ENCODE measurements around the gene RIT2.

The RIT2 gene

DNA sequence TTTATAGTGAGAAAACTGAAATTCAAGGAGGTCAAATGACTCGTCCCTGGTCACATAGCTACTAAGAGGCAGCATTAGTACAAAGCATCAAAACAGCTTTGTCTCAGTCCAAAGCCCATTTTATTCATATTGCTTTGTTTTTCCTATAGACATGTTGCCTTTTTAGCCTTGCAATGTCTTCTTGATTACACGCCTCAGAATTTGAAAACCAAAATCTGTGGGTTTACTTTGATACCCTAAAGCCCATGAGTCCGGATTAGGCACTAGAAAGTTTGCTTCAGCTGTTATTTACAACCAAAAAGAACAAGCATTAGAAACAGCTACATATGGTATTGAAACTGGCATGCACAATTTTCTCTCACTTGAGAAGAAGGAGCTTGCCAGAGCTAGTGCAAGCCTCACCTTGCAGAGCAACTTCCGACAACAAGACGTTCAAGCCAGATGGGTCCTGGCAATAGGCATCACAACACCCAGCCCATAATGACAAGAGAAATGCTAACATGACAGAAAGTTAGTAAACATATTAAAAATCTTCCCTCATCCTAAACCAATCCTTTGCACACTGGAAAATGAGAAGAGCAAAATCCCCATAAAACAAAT is 276.8 kb downstream of the RIT2 start:
- TF ChIP-seq, protein P1, sequence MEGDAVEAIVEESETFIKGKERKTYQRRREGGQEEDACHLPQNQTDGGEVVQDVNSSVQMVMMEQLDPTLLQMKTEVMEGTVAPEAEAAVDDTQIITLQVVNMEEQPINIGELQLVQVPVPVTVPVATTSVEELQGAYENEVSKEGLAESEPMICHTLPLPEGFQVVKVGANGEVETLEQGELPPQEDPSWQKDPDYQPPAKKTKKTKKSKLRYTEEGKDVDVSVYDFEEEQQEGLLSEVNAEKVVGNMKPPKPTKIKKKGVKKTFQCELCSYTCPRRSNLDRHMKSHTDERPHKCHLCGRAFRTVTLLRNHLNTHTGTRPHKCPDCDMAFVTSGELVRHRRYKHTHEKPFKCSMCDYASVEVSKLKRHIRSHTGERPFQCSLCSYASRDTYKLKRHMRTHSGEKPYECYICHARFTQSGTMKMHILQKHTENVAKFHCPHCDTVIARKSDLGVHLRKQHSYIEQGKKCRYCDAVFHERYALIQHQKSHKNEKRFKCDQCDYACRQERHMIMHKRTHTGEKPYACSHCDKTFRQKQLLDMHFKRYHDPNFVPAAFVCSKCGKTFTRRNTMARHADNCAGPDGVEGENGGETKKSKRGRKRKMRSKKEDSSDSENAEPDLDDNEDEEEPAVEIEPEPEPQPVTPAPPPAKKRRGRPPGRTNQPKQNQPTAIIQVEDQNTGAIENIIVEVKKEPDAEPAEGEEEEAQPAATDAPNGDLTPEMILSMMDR (IDR thresholded peaks at IDR 0.05): no peak

DNA sequence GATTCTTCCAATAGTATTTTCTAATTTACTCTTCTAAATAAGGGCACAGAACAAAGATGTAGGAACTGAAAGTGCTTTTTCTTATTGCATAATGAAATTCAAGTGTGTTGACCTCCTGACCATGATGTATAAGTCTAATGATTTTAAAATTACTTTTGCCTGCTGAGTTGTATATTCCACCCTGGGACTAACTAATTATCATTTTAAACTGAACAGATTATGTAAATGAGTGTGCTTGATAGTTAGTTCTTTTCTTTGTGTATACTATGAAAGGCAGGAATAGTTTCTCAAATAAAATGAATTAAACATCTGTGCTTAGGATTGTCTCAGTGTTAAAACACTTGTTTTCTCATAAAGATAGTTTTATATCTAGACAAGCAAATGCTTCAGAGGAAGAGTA is 284.5 kb downstream of the RIT2 start:
- TF ChIP-seq, protein P1 (IDR thresholded peaks at IDR 0.05): no peak

DNA sequence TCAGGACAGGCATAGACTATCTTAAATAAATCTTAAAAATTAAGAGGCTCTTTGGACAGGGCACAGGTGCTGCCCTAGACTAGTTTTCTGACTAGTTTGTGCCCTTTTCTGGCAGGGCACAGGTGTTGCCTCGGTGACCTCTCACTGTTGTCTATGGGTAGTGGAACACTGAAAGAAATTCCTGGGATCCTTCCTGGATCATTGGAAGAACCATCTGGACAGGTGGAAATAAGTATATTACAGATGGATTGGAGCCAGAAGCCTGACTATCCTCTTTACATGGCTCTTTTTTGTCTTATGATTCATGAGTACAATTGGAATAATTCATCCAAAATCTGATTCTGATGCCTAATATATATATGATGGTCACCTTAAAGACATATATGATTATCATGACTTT is 286.6 kb downstream of the RIT2 start:
- TF ChIP-seq, protein P1 (IDR thresholded peaks at IDR 0.05): no peak

DNA sequence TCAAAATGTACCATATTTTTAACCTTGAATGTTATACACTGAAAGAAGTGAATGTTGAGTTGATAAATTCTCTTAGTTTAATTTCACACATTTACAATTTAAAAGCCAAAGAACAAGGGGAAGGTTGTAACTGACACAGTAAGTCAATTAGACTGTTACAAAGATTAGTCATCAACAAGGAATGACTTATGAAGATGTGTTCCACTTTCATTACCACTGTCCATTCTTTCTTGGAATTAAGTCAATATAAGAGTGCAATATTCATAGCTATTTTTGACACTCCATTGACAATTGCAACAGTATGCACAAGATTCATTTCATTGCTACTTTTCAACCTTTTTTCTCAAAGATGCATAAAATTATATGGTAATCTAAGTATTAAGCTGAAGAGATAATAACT is 291.3 kb downstream of the RIT2 start:
- TF ChIP-seq, protein P1 (IDR thresholded peaks at IDR 0.05): no peak

- TF ChIP-seq, protein P1 (IDR thresholded peaks at IDR 0.05): no peak
These were observed 292.8 kb downstream of the RIT2 start for GRCh38 chr18:42822711-42823110.

- TF ChIP-seq, protein P1 (IDR thresholded peaks at IDR 0.05): no peak
These were observed 294.0 kb downstream of the RIT2 start for GRCh38 chr18:42821492-42821891.

DNA sequence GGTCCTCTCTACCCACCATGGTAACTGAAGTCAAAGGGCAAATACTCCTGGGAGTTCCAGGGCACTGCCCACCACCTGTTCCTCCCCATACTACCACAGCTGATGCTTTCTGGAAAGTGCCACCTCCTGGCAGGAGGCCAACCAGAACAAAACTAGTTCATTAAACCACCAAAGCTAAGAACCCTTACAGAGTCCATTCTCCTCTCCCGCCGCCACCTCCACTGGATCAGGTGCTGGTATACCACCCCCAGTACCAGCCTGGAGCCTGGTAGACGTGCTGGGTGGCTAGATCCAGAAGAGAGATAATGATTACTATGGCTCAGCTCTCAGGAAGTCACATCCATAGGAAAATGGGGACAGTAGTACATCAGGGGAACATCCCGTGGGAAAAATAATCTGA is 300.9 kb downstream of the RIT2 start:
- TF ChIP-seq, protein P1 (IDR thresholded peaks at IDR 0.05): no peak

GRCh38 chr18:42814184-42814583 is 301.3 kb downstream of the RIT2 start:
- TF ChIP-seq, protein P1 (IDR thresholded peaks at IDR 0.05): no peak
